HG02759 (cell line): ENCODE results near the gene TDRD12.
"Not testable (repeated sequence)": the region's sequence is repeated elsewhere in the genome, so short reads cannot be mapped to it uniquely, and the experiment has no call there.

Source experiments
- ATAC-seq: cut with Tn5 transposase; IDR thresholded peaks from one replicate; pipeline ENCODE4 v1.9.1; 2021; ENCODE audit warnings: mild to moderate bottlenecking, moderate library complexity; ENCODE audit not compliant: unreplicated experiment

TDRD12 gene

GRCh38 chr19:32862741-32863140 is 143.2 kb downstream of the TDRD12 start:
- ATAC-seq = no peak

GRCh38 chr19:32863301-32863700 is 143.7 kb downstream of the TDRD12 start:
- no peak for ATAC-seq

GRCh38 chr19:32863841-32864240 is 144.3 kb downstream of the TDRD12 start:
- no peak for ATAC-seq

DNA sequence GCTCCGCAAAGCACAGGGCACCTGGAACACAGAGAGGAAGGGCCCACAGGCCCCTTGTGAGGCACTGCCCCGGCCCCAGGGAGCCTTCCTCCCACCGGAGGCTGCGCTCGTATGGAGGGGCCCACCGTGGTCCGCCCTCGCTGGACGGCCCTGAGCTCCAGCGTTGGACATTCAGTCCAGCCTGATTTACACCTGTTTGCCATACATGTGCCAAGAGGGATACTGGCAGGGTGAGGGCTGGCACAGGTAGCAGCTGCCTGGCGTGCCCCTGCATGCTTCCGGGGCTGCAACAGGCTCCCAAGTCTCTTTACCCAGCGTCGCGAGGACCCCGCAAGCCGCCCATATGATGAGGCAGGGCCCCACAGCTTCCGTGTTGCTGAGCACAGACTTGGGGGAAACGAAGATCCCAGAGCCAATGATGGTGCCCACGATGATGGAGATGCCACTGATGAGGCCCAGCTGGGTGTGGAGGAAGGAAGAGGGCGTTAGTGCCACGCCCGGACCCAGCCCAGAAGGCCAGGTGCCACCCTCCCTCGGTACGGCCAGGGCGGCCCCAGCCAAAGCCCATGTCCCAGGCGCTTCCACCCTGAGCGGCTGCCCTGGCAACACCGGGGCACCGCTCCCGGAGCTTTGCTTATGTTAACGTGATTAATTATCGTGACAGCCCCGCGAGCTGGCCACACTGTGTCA is 144.9 kb downstream of the TDRD12 start:
- no peak for ATAC-seq

DNA sequence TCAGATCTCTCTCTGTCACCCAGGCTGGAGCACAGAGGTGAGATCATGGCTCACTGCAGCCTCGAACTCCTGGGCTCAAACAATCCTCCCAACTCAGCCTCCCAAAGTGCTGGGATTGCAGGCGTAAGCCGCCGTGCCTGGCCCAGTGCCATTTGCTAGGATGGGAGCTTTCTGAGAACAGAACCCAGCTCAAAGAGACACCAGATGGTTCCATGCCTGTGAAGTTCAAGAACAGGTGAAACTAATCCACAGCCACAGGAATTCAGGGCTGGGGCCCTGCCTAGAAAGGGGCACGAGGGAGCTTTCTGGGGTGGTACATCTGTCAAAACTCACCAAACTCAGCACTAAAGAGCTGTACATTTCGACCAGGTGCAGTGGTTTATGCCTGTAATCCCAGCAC is 145.8 kb downstream of the TDRD12 start:
- ATAC-seq = no peak

GRCh38 chr19:32866061-32866460 is 146.5 kb downstream of the TDRD12 start:
- ATAC-seq = no peak

GRCh38 chr19:32866564-32867265 is 147.1 kb downstream of the TDRD12 start:
- ATAC-seq = no peak

DNA sequence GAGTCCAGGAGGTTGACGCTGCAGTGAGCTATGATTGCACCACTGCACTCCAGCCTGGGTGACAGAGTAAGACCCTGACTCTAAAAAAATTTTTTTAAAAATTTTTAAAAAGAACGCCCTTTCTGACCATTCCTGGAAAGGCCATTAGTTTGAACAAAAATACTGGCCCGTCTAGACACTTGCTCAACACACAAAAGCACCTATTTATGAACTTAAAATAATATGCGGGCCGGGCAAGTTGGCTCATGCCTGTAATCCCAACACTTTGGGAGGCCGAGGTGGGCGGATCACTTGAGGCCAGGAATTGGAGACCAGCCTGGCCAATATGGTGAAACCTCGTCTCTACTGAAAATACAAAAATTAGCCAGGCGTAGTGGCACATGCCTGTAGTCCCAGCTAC is 147.9 kb downstream of the TDRD12 start:
- ATAC-seq = not testable (repeated sequence)

DNA sequence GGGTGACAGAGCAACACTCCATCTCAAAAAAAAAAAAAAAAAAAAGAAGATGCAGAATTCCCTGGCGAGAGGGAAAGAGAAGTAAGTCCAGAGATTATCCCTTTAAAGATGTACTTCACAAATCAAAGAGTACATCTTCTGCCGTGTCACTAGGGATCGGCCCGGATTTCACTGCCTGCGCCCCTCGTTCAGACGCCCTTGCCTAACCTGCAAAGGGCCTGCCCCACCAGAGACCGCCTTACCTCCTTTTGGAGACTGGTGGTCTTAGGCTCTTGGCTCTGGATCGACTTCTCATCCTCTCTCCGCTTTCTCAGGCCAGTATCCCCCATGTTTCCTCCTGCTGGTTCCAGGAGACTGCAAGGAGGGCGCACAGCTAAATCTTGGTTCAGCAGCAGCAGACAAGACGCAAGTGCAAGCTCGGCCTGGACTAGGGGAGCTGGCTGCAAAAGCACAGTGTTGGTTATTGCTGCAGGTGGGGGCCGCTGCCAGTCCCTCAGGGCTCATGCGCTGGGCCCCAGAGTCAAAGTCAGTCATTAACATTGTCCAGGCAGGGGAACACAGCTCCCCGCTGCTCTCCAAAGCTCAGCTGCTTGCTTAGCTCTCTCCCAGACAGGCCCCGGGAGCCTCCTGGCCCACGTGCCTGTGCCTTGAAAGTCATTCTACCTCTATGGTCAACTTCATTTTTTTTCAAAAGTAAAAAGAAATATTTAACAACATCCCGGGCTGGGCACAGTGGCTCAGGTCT is 148.8 kb downstream of the TDRD12 start:
- no peak for ATAC-seq

DNA sequence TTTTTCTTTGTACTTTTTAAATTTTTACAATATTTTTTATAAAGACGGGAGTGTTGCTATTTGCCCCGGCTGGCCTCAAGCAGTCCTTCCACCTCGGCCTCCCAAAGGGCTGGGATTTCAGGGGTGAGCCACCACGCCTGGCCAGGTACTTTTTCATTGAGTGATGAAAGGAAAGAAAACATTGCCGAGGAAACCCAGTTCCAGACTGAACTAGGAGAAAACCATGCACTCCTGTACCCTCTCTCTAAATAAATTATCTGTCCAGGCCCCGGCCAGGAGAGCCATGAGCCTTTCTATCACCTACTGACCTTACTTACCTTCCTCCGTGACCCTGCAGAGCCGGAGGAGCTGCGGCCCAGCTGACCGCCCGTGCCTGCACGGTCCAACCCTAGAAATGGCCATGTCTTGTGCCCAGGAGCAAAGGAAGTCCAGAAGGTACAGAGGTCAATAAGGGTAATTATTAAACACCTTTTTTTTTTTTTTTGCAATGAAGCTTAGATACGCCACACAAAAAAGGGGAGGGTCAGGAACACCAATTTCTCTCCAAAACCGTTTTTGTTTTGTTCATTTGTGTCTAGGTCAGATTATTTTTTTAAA is 149.9 kb downstream of the TDRD12 start, which contains the start of gene SLC7A9:
Gene SLC7A9, minus strand, starts transcription at position 399 of the 597 bp plus-strand sequence. CDS start 1,233 bp downstream, outside the sequence.
- no peak for ATAC-seq

DNA sequence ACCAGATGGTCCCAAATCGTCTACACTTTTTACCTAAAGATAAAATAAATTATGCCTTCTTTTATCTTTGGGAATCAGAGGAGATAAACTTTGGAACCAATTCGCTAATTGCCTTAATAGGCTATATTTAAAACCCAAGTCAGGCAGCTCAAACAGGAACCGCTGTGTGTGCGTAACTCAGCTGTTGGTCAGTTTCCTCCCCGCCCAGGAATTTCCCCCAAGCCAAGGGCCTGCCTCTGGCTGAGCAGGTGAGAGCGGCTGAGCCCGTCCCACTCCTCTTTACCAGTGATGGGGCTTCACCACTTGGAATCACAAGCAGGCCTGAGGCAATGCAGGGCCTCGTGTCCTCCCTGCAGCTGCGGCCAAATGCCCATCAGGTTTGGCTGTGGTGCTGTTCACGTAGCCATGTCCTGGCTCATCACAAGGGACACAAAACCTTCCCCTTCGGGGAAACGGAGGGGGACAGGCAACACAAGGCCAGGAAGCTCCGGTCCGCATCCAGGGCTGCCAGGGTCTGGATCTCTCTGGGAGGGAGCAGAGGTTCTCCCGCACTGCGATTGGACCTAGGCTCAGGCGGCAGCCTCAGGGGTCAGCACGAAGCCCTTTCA is 150.5 kb downstream of the TDRD12 start:
- ATAC-seq = no peak

DNA sequence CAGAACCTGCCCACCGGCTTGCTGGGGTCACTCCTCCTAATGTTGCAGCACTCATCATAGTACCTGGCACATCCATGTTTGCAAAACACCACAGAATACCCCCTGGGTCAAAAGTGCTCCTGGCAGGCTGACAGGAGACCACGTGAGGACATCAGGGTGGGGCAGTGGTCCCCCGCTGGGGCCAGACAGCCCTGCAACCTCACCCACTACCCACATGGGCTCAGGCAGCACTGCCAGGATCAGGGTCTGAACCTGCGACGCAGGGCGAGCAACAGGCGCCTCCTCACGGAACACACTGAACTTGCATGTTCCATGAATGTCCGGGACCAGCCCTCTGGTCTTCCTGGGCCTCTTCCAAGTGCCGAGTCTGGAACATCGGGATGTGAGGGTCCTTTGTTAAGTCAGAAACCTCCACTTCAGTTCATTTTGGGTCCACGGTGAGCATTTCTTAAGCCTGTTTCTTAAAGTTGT is 151.4 kb downstream of the TDRD12 start:
- ATAC-seq = no peak

- ATAC-seq = no peak
Observed at GRCh38 chr19:32872391-32872790, 152.8 kb downstream of the TDRD12 start.

DNA sequence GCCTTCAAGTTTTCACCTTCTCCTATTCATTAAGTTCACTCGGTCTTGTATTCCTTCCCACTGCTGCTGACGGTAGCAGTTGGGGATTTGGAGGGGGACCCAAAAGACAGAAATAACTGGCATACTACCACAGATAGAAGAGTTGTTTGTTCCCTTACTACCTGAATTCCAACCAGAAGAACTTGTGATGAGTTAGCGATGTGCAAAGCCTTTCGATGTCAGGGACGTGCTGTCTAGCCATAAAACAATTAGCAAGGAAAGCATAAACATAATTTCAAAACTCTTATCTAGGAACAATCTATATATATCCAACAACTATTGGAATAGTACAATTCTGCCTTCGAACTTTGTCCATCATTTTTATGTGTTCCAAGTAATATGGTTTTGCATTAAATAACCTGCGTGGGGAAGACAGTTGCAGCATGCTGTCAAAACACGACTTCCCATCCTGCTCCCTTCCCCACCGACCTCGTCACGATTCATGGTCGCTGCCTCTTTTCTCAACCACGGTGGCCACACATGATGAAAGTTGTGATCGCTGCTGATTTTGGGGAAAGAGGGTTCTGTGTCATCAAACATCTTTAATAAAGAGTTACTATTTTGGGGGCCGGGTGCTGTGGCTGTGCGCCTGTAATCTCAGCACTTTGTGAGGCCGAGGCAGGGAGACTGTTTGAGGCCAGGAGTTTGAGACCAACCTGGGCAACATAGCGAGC is 153.8 kb downstream of the TDRD12 start:
- no peak for ATAC-seq

- ATAC-seq = no peak
Observed at GRCh38 chr19:32874605-32875004, 155.0 kb downstream of the TDRD12 start.

GRCh38 chr19:32875428-32875827 is 155.9 kb downstream of the TDRD12 start:
- no peak for ATAC-seq

- no peak for ATAC-seq
Observed at GRCh38 chr19:32876236-32876918, 156.8 kb downstream of the TDRD12 start.

GRCh38 chr19:32876919-32877285 is 157.3 kb downstream of the TDRD12 start:
- ATAC-seq = no peak
